Activated CD8-positive, alpha-beta memory T cell treated with anti-CD3 and anti-CD28 coated beads for 48 hours (primary cell): ENCODE data around the gene RARS1.
"Not testable (repeated sequence)": the region's sequence is repeated elsewhere in the genome, so short reads cannot be mapped to it uniquely, and the experiment has no call there.

ENCODE experiments used
- DNase-seq, 3 experiments: peaks; one replicate each; pipeline ENCODE4 v3.0.0-alpha.2; 2020; ENCODE audit warnings: low read depth in 2 of 3, low spot score in 2 of 3

RARS1 gene

GRCh38 chr5:168480601-168481000 is 5.7 kb upstream of the RARS1 start:
- no peak for DNase-seq

DNA sequence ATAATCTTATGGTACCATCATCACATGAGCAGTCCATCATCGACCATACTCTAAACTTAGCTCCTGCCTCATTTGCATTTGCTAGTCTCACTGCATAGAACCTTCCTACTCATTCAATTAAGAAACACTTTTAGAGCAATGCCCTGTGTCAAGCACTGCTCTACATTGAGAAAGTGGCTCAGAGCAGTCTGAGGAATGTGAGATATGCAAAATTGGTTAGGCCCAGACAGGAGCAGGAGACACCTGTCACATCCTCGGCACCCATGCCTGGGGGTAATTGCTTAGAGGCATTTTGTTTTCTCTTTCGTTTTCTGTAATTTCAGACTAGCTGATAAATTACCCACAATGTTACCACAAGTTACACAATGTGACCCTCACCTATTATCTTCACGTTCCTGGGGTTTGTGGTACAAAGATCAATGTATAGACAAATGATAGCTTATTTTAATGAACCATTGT is 4.9 kb upstream of the RARS1 start:
- no peak for DNase-seq

DNA sequence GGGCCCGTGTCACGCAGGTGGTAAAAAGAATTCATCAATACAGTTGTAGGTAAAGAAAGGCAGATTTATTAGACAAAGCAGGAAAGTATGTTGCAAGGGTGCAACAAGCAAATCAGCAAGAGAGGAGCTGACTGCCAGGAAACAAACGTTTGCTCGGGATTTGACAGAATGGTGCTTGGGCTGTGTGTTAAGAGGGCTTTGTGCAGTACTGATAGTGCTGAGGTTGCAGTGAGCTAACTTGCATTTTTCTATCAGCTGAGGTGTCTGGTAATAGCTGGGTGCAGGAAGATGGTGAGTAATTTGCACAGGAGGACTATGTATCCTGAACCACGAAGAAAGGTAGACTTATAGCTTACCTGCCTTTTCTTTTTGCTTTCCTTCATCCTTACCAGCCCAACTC is 3.9 kb upstream of the RARS1 start:
- no peak for DNase-seq

GRCh38 chr5:168489059-168489458 is 2.8 kb downstream of the RARS1 start:
- DNase-seq: no peak

DNA sequence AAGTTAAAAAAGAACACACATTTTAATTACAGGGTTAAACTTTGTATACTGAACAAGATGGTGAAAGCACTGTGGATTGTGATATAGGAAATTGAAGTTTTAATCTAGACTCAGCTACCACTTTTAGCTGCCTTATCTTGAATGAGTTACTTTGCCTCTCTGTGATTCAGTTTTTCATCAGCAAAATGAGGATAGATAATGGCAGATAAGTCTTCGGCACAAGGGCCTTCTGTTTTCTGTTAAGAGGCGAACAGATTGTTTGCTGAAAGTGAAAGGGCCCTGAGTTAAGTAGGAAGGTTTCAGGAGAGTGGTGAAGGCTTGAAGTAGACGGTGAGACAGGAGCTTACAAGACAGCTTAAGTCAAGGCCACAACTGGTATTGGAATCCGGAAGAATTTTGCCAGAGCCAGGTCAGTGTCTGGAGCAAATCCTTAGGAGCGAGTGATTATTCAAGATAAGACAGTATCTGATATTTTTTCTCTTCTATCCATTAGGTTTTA is 7.8 kb downstream of the RARS1 start:
- DNase-seq: no peak

DNA sequence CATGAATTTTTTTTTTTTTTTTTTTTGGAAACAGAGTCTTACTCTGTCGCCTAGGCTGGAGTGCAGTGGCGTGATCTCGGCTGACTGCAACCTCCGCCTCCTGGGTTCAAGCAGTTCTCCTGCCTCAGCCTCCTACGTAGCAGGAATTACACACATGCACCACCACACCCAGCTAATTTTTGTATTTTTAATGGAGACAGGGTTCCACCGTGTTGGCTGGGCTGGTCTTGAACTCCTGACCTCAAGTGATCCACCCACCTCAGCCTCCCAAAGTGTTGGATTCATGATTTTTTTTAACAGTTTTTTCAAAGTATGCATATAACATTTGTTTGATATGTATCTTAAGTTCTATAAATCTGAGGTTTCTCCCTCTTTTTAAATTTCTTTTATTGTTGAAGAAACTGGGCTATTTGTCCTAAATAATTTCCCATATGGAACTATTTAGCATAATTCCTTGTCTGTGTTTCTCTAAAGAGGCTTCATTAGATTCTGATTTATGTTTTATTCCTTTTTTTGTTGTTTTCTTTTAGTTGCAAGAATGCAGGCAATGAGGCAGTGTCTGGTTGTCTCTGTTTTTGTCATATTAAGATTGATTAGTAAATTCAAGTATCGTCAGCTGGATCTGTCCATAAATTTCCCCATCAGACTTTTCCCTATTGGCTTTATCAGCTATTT is 16.4 kb downstream of the RARS1 start:
- no peak for DNase-seq

- no peak for DNase-seq
Measured at GRCh38 chr5:168513861-168514428, 27.7 kb downstream of the RARS1 start.

GRCh38 chr5:168525856-168526255 is 39.6 kb downstream of the RARS1 start:
- no peak for DNase-seq

DNA sequence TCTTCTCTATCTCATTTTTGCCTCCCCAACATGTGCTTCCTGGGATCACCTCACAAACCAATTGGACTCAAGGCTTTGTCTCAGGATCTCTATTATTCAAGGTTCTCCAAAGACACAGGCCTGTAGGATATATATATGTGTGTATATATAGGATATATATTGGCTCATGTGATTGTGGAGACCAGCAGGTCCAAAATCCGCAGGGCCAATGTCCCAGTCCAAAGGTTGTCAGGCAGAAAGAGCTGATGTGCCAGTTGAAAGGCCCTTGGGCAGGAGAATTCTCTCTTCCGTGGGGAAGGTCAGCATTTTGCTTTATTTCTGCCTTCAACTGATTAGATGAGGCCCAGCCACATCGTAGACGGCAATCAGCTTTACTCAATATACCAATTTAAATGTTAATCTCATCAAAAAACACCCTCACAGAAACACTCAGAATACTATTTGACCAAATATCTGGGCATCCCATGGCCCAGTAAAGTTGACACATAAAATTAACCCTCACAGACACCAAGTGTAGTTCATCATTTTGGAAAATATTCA is 41.6 kb downstream of the RARS1 start:
- DNase-seq: no peak

DNA sequence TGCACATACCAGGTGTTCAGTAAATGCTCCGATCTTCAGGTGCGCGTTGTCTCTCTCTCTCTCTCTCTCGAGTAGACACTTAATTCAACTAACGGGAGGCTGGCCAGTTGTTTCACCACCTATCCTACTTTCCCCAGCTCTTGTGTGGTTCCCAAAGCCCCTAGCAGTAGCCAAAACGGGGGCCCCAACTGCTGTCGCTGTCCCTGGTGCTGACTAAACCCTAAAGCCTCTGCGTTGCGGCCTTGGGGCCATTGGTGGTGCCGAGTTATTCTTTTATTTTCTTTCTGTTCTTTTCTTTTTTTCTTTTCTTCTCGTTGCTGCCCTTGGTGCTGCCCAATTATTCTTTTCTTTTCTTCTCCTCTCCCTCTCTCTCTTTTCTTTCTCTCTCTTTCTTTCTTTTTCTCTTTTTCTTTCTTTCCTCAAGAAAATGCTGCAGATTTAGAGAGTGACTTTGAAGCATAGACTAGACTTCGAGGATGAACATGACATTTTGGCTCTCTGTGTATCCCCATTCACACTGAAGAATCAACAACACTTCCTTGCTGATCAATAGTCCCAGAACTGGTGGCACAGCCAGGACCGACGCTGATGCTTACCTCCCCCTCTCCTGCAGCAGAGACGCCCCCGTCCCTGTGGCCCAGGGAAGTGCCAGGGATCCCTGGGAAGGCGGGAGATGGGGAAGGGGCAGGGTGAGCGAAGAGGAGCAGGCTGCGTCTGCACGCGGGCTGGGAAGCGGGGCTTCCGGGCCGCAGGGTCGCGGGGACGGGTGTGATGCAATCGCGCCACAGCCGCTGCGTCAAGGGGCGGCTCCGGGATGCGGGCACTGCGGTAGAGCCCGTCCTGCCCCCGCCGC is 42.5 kb downstream of the RARS1 start, which contains the start of gene FBLL1:
Gene FBLL1, plus strand, starts transcription at position 785 of the 853 bp plus-strand sequence. CDS start 200 bp downstream, outside the sequence.
- no peak for DNase-seq

- no peak for DNase-seq
Measured at GRCh38 chr5:168529374-168530234, 43.3 kb downstream of the RARS1 start.

- DNase-seq: no peak
Measured at GRCh38 chr5:168530621-168531150, 44.4 kb downstream of the RARS1 start.

- DNase-seq: no peak
Measured at GRCh38 chr5:168531191-168531590, 44.9 kb downstream of the RARS1 start.

DNA sequence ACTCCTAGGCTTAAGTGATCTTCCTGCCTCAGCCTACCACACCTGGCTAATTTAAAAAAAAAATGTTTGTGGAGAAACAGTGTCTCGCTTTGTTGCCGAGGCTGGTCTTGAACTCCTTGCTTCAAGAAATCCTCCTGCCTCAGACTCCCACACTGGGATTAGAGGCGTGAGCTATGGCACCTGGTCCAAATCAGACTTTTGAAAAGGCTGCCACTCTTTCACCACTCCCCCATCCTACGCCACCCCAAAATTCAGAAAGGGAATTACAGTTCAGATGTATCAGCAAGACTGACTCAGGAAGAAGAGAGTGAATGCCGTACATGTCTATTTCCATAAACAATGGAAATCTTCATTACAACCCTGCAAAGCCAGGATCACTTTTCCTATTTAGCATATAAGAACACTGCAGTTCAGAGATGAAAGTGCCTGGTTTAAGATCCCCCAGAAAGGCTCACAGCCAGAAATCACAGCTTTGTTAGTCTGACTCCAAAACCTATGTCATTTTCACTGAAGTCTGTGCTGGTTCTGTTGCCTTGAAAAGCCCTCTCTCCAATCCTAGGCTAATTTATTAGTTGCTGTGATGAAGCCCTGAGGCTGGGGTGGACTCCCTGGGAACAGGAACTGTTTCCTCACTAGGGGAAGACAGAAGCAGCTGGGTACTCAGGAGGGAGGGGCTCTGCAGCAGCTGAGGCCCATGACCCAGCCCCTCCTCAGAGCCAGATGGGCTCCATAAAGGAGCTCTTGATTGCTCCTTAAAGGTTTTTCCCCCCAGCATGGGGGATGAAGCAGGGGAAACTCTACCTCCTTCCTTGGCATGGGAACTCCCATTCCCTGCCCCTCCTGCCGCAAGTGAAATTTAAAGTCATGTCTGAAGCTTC is 46.0 kb downstream of the RARS1 start:
- DNase-seq: no peak

DNA sequence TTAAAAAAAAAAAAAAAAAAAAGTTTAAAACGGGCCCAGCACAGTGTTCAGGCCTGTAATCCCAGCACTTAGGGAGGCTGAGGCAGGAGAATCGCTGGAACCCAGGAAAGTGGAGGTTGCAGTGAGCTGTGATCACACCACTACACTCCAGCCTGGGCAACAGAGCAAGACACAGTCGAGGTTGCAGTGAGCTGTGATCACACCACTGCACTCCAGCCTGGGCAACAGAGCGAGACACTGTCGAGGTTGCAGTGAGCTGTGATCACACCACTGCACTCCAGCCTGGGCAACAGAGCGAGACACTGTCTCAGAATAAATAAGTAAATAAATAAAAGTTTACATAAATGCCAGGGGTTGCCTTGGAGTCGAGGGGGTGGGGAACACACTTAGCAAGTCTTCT is 48.1 kb downstream of the RARS1 start:
- not testable (repeated sequence) for DNase-seq

DNA sequence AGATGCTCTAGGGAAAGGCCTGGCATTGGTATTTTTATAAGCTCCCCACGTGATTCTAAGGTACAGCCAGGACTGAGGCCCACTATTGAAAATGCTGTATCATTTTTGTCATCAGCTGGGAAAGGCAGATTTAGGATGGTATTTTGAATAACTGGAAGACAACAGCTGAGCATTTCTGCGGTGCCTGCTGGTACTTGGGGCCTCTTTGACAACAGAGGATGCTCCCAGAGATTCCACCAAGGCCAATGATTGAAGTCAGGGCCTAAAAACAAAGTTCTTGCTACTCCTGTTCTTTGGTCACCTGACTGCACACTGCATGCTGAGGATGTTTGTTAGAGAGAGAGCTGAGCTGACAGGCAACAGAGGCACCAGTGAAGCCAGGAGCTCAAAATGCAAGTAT is 50.9 kb downstream of the RARS1 start:
- no peak for DNase-seq

DNA sequence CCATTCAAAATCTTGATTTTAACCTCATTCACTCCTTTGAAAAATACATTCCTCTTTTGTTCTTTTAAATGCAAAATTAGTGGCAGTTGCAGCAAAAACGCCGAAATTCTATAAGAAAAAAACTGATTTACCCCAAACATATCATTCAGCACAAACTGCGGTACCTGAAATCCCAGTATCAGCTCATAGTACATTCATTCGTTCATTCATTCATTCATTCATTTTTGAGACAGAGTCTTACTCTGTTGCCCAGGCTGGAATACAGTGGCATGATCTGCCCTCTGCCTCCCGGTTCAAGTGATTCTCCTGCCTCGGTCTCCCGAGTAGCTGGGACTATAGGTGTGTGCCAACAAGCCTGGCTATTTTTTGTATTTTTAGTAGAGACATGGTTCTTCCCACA is 63.3 kb downstream of the RARS1 start:
- no peak for DNase-seq

DNA sequence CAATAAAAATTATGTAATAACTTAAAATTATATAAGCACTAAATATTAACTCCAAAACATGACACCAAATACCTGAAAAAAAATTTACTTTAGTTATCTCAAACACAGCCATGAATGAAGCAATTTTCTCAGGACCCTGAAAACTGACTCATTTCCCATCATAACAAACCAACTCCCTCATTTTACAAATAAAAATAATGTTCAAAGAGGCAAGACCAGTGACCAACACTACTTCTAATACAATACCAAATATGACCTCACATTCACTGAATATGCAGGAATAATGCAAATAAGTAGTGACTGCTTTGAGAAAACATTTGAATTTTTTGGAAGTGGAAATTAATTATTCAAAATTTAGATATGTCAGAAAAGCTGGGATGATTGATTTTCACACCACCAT is 64.4 kb downstream of the RARS1 start:
- DNase-seq: no peak

GRCh38 chr5:168552146-168552545 is 65.9 kb downstream of the RARS1 start:
- DNase-seq: no peak
